Thyroid gland (tissue), 4 donors: ENCODE data around the gene SZRD1. TPM values are rescaled to one million over a fixed set of nuclear protein-coding genes. Genes with fewer than 3 reads are reported as not detected.
A peak's percentile ranks its signal among the peaks of the same experiment; 100 is the strongest.

ENCODE experiments used
- DNase-seq, 2 donors: peaks; one replicate each; pipeline ENCODE4 v3.0.0-alpha.2; 2019
- H3K27ac ChIP-seq, 3 donors: fragments of 200-600 bp; sonication (generic); 1 replicate in 2 of 3; 2 replicates in 1 of 3; pipeline ENCODE4 v1.5.1; 2016 to 2019; ENCODE audit warnings: mild to moderate bottlenecking in 1 of 3, moderate library complexity in 1 of 3
- H3K27me3 ChIP-seq: fragments of 200-600 bp; sonication (generic); one replicate; pipeline ENCODE4 v1.5.1; 2019
- H3K36me3 ChIP-seq, 2 donors: fragments of 200-600 bp; sonication (generic); one replicate each; pipeline ENCODE4 v1.5.1; 2016 to 2019
- H3K4me1 ChIP-seq, 2 donors: fragments of 200-600 bp; sonication (generic); one replicate each; pipeline ENCODE4 v1.5.1; 2017 to 2019
- H3K4me3 ChIP-seq, 3 donors: fragments of 200-600 bp; sonication (generic); replicated peaks in 1 of 3; 1 replicate in 2 of 3; 2 replicates in 1 of 3; pipeline ENCODE4 v1.5.1; 2016; ENCODE audit warnings: mild to moderate bottlenecking in 1 of 3
- H3K9me3 ChIP-seq: fragments of 200-600 bp; sonication (generic); one replicate; pipeline ENCODE4 v1.5.1; 2017
- POLR2A ChIP-seq, 2 donors: fragments of 450-650 bp; IDR thresholded peaks; one replicate each; pipeline ENCODE4 v1.6.1; 2017; ENCODE audit warnings: antibody characterized with exemption in 2 of 2, mild to moderate bottlenecking in 2 of 2, moderate library complexity in 1 of 2
- WGBS, 2 donors: methylation state at CpG; one replicate each; pipeline ENCODE4 v1.1.5; 2017; 5-methylcytosine and 5-hydroxymethylcytosine counted together
- intact Hi-C: fragments of 100-400 bp; cut with DNase I; formaldehyde crosslinking; loops from one replicate; pipeline ENCODE4 v1.15.1; 2023
- total RNA-seq, 4 donors: library from RNA; depleted of rRNA; stranded (reverse); fragments of >200 nt; gene quantifications; one replicate each; pipeline ENCODE4 v1.2.3, GENCODE V29; 2016
- TF ChIP-seq, protein P1 (sequence below), 6 experiments: fragments of 200-600 bp in 3 of 6; fragments of 450-650 bp in 3 of 6; sonication (generic) in 3 of 6; IDR thresholded peaks; one replicate each; pipeline ENCODE4 v1.5.1; 2016 to 2019; ENCODE audit warnings: antibody characterized with exemption in 6 of 6, mild to moderate bottlenecking in 2 of 6, inconsistent platforms in 1 of 6, moderate library complexity in 1 of 6

SZRD1 gene
- total RNA-seq, 4 donors from 2014 or later, result 59.4 to 82.8 (median 74.4) TPM

DNA sequence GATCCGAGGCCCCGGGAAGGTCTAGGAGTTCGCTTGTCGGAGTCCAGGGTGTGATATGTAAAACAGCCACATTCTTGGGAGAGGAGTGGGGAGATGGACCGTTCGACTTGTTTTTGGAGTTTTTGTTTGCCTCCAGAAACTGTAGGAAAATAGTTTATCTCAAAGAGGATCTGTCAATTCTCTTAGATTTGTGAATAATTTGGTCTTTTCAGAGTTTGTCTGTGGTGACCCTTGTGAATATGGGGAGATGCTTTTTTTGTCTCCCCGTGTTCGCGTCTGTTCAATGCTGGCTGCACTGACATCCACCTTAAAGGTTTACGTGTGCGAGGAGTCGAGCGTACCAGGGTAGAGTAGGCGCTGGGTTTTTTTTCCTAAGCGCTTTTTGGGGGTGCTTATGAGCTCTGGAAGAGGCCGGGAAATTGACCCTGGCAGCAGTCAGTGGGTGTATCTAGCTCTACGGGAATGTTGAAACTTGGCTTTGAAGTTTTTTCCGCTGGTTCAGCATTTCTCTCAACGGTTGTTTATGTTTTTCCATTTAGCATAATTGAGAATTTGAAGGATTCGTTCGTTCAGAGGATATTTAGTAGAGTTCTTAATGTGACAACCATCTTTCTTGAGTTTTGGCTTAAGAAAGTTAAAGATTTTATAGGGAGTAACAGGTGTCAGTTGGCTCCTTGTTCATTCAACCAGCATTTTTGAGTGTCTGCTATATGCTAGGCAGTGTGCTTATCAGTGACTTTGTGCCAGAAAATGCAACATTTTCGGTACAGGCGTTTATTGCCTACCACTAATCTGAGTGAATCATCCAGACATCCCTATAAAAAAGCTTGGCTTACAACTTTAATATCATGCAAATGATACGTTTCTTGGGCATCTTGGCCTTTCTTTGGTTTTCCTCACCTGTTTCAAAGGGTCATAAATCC is 1.2 kb downstream of the SZRD1 start:
- peaks cover 17 to 35% of the 10 kb centered on the region in 2 donors for H3K4me1 ChIP-seq
- intact Hi-C loops, result no loop called here
- peak overlapping the region; percentile 34 to 86 (median 62) for H3K4me3 ChIP-seq
- no peaks in the 10 kb centered on the region for H3K27me3 ChIP-seq
- peak in 1 of 2 donors; percentile 14 for DNase-seq
- H3K9me3 ChIP-seq, result no peaks in the 10 kb centered on the region
- H3K27ac ChIP-seq, result peak overlapping the region; percentile 91 to 99 (median 99)
- TF ChIP-seq, protein P1, sequence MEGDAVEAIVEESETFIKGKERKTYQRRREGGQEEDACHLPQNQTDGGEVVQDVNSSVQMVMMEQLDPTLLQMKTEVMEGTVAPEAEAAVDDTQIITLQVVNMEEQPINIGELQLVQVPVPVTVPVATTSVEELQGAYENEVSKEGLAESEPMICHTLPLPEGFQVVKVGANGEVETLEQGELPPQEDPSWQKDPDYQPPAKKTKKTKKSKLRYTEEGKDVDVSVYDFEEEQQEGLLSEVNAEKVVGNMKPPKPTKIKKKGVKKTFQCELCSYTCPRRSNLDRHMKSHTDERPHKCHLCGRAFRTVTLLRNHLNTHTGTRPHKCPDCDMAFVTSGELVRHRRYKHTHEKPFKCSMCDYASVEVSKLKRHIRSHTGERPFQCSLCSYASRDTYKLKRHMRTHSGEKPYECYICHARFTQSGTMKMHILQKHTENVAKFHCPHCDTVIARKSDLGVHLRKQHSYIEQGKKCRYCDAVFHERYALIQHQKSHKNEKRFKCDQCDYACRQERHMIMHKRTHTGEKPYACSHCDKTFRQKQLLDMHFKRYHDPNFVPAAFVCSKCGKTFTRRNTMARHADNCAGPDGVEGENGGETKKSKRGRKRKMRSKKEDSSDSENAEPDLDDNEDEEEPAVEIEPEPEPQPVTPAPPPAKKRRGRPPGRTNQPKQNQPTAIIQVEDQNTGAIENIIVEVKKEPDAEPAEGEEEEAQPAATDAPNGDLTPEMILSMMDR (IDR thresholded peaks at IDR 0.05), result no peak
- TF ChIP-seq POLR2A (IDR thresholded peaks at IDR 0.05), result no peak
- WGBS, 2 donors, result 3 to 5% methylated on average over 24 of the region's 24 CpGs
- no peaks in the 10 kb centered on the region for H3K36me3 ChIP-seq

DNA sequence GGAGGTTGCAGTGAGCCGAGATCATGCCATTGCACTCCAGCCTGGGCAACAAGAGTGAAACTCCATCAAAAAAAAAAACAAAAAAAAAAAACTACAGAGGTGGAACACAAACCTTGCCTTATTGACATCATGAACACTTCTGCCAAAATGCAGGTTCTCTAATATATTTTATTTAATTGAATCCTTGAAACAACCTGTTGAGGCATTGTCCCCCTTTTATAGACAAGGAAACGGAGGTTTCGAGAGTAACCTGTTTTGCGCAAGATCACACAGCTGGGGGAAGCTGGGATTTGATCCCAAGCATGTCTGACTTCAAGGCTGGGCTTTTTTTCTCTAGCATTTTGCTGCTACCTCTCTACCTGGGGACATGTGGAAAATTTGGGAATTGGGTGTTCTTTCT is 2.8 kb downstream of the SZRD1 start:
- H3K27me3 ChIP-seq, result no peaks in the 10 kb centered on the region
- H3K4me1 ChIP-seq, result peaks cover 20 to 42% of the 10 kb centered on the region in 2 donors
- no peak overlapping the region for H3K27ac ChIP-seq
- no peak for DNase-seq
- no peaks in the 10 kb centered on the region for H3K9me3 ChIP-seq
- TF ChIP-seq, protein P1 (IDR thresholded peaks at IDR 0.05), result no peak
- TF ChIP-seq POLR2A (IDR thresholded peaks at IDR 0.05), result no peak
- no peaks in the 10 kb centered on the region for H3K36me3 ChIP-seq
- intact Hi-C loops, result no loop called here
- WGBS, 2 donors, result 87 to 91% methylated on average over 4 of the region's 4 CpGs
- H3K4me3 ChIP-seq, result no peak overlapping the region

DNA sequence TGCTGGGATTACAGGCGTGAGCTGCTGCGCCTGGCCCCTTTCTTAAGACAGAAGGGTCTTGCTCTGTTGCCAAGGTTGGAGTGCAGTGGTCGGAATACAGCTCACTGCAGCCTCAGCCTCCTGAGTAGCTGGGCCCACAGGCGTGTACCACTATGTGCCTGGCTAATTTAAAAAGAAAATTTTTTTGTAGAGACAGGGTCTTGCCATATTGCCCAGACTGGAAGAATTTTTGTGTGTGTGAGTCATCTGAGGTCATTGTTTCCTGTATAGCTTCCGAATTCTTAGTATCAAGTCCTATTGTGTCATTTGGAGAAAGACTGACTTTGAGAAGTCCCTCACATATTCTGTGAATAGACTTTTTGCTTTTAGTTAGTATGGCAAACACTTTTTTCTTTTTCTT is 4.7 kb downstream of the SZRD1 start:
- DNase-seq, result no peak
- Histone ChIP-seq H3K9me3 (no peaks in the 10 kb centered on the region), H3K36me3 (no peaks in the 10 kb centered on the region), H3K4me3 (no peak overlapping the region), H3K27me3 (no peaks in the 10 kb centered on the region), H3K27ac (no peak overlapping the region), H3K4me1 (peaks cover 31 to 54% of the 10 kb centered on the region in 2 donors)
- intact Hi-C loops, result no loop called here
- WGBS, 2 donors, result 83 to 89% methylated on average over 5 of the region's 5 CpGs
- TF ChIP-seq POLR2A (IDR thresholded peaks at IDR 0.05), result no peak

DNA sequence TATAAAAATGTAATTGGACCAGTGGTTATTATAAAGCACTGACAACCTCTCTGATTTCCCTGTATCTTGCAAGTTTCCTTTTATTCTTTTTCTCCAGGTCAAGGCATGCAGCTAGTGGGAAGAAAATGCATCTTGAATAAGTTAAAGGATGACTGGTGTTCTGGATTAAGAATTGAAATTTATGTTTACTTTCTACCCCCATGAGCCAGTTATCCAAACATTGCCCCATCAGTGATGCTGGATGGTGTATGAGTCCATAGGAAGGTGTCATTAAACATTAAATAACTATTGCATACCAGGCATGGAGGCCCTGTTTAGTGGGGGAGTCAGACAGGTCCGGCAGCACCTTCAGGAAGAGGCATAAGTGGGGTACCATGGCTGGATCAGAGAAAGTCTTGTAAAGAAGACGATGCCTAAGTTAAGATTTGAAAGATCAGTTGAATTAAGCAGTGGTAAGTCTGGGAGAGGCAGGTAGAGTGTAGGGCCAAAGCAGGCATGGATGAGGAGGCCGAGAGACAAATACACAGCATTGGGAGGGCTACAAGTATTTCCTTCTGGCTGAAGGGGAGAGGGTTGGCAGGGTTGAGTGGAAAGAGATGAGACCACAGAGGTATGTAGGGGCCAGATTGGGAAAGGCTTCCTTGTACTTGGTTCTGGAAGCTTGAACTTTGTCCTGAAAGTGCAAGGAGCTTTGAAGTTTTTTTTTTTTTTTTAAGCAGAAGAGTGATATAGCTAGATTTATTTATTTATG is 5.7 kb downstream of the SZRD1 start:
- Histone ChIP-seq H3K27ac (no peak overlapping the region), H3K27me3 (no peaks in the 10 kb centered on the region), H3K4me3 (no peak overlapping the region), H3K36me3 (no peaks in the 10 kb centered on the region), H3K4me1 (peaks cover 31 to 58% of the 10 kb centered on the region in 2 donors), H3K9me3 (no peaks in the 10 kb centered on the region)
- TF ChIP-seq POLR2A (IDR thresholded peaks at IDR 0.05), result no peak
- TF ChIP-seq, protein P1 (IDR thresholded peaks at IDR 0.05), result no peak
- intact Hi-C loops, result no loop called here
- WGBS, 2 donors, result 89 to 98% methylated on average over 3 of the region's 3 CpGs
- no peak for DNase-seq

DNA sequence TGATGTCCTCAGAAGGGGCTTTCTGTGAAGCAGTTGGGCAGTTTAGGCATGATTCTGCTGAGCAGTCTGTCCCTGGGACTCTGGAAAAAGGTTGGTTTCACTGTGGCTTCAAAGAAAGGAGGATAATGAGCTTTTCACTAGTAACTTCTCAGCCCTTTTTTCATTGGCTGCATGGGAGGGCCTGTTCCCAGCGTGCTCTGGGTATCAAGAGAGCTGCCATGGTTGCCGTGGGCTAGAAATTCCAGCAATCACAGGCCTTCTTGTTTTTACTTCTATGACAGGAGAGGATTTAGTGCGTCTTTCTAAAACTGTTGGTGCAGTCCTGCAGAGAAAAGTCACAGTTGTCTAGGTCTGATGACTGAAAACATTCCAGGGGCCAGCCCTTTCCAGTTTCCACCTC is 7.2 kb downstream of the SZRD1 start:
- no peak overlapping the region for H3K4me3 ChIP-seq
- 83 to 93% methylated on average over 3 of the region's 3 CpGs for WGBS, 2 donors
- intact Hi-C loops, result no loop called here
- H3K27ac ChIP-seq, result no peak overlapping the region
- H3K27me3 ChIP-seq, result no peaks in the 10 kb centered on the region
- TF ChIP-seq POLR2A (IDR thresholded peaks at IDR 0.05), result no peak
- TF ChIP-seq, protein P1 (IDR thresholded peaks at IDR 0.05), result no peak
- H3K4me1 ChIP-seq, result peaks cover 24 to 57% of the 10 kb centered on the region in 2 donors
- H3K36me3 ChIP-seq, result no peaks in the 10 kb centered on the region
- no peak for DNase-seq
- no peaks in the 10 kb centered on the region for H3K9me3 ChIP-seq
